Bronchial epithelial cell (primary cell): ENCODE results near the gene ZNF296. TPM values are rescaled to one million over a fixed set of nuclear protein-coding genes. Genes with fewer than 3 reads are reported as not detected.
A peak's percentile ranks its signal among the peaks of the same experiment; 100 is the strongest.

Experiments used
- DNase-seq: peaks from one replicate; pipeline ENCODE4 v3.0.0-alpha.2; 2010; ENCODE audit warnings: low read depth
- FAIRE-seq: peaks from 2 replicates; lab custom pipeline; 2011; peaks lifted over from hg19 to GRCh38; lab: Jason Lieb, UNC
- H3K27me3 ChIP-seq: 2 replicates; pipeline ENCODE4 v1.5.1; 2011; ENCODE audit warnings: low read length; ENCODE audit not compliant: control insufficient read depth, insufficient read depth
- H3K36me3 ChIP-seq: 2 replicates; pipeline ENCODE4 v1.5.1; 2011; ENCODE audit warnings: low read length; ENCODE audit not compliant: control insufficient read depth, insufficient read depth
- H3K4me3 ChIP-seq: 2 replicates; pipeline ENCODE4 v1.5.1; 2011; ENCODE audit warnings: mild to moderate bottlenecking, low read depth, low read length, control low read depth
- total RNA-seq: library from RNA; depleted of rRNA; stranded (reverse); fragments of >200 nt; gene quantifications from 2 replicates; pipeline ENCODE4 v1.2.1, GENCODE V29; 2014
- TF ChIP-seq, protein P1 (sequence below): IDR thresholded peaks from 2 replicates; pipeline ENCODE4 v1.5.1; 2011; ENCODE audit warnings: mild to moderate bottlenecking, moderate library complexity, low read length, control low read depth, inconsistent platforms; ENCODE audit not compliant: insufficient read depth, severe bottlenecking

The ZNF296 gene
- total RNA-seq = under 0.01 and 0.51 TPM in 2 replicates

DNA sequence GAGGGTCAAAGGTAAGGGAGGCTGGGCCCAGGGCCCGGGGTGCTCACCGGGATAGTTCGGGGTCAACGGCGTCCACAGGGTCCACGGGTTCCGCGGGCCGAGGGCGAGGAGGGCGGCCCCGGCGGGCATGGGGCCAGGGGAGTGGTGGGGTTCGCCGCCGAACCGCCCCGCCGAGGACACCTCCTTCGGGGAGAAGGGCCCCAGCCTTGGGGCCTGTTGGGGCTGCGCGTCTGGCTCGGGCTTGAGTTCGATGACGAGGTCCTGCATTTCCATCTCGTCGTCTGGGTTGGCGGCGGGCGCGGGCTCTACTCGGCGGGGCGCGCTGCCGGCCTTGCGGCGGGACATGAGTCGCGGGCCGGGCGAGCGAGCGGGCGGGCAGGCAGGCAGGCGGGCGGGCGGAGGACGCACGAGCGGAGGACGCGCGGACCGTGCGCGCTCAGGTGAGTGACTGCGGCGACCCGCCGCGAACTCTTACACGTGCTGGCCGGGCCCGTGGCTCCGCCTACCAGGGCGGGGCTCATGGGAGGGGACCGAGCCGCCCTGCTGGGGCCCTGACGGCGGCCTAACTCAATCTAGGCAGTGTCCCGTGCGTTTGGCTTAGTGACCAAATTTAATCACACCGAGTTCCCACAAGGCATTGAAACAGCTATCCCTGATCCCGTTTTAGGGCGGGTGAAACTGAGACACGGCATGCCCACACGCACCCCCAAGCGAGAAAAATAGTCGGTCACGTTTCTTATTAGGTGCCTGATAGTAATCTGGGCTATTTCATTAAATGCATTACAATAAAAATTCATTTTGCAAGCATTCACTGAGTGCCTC lies at the start of gene ZNF296:
Gene ZNF296 (minus strand): TSS at position 450 of the 822 bp plus-strand sequence. CDS start 105 bp downstream, at position 345.
- Histone ChIP-seq H3K36me3 (peaks cover 9% of the 10 kb centered on the region), H3K4me3 (peak within 1 kb of the TSS; percentile 84), H3K27me3 (no peaks in the 10 kb centered on the region)
- DNase-seq (peak; percentile 51), FAIRE-seq (no peak)
- TF ChIP-seq, protein P1, sequence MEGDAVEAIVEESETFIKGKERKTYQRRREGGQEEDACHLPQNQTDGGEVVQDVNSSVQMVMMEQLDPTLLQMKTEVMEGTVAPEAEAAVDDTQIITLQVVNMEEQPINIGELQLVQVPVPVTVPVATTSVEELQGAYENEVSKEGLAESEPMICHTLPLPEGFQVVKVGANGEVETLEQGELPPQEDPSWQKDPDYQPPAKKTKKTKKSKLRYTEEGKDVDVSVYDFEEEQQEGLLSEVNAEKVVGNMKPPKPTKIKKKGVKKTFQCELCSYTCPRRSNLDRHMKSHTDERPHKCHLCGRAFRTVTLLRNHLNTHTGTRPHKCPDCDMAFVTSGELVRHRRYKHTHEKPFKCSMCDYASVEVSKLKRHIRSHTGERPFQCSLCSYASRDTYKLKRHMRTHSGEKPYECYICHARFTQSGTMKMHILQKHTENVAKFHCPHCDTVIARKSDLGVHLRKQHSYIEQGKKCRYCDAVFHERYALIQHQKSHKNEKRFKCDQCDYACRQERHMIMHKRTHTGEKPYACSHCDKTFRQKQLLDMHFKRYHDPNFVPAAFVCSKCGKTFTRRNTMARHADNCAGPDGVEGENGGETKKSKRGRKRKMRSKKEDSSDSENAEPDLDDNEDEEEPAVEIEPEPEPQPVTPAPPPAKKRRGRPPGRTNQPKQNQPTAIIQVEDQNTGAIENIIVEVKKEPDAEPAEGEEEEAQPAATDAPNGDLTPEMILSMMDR = no peak

DNA sequence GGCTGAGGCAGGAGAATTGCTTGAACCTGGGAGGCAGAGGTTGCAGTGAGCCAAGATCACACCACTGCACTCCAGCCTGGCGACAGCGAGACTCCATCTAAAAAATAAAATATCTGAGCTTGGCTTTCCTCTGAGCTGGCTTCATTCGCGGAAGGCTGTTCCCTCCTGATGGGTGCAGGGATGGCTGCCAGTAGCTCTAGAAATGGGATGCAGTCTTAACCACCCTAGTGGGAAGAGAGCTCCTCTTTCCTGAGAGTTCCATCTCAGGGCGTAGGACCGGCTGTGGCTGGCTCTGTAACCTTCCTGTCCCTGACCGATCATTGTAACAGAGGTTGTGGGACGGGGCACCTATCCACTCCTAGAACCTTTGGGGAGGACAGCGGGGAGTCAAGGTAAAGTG lies 49.1 kb upstream of the ZNF296 start:
- no peak overlapping the region for H3K4me3 ChIP-seq
- TF ChIP-seq, protein P1 = no peak
- no peaks in the 10 kb centered on the region for H3K36me3 ChIP-seq
- DNase-seq = no peak
- no peak for FAIRE-seq
- H3K27me3 ChIP-seq = no peaks in the 10 kb centered on the region

DNA sequence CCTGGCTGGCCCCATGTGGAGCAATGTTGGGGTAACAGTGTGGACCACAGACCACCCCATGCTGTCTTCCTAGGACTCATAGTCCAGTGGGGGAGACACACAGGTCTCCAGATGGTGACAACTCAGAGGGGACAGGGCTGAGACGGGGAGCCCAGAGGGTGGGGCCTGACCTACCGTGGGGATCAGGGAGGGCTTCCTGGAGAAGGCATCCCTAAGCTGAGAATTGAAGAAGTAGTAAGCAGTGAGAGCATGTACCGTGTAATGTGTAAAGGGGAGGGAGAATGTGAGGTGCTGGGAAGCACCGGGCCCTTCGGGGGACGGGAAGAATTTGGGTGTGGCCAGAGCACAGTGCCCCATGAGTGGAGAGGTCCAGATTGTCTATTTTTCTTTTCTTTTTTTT lies 47.7 kb upstream of the ZNF296 start:
- H3K27me3 ChIP-seq = no peaks in the 10 kb centered on the region
- TF ChIP-seq, protein P1 = no peak
- H3K36me3 ChIP-seq = peaks cover 1% of the 10 kb centered on the region
- no peak for FAIRE-seq
- no peak for DNase-seq
- H3K4me3 ChIP-seq = no peak overlapping the region

DNA sequence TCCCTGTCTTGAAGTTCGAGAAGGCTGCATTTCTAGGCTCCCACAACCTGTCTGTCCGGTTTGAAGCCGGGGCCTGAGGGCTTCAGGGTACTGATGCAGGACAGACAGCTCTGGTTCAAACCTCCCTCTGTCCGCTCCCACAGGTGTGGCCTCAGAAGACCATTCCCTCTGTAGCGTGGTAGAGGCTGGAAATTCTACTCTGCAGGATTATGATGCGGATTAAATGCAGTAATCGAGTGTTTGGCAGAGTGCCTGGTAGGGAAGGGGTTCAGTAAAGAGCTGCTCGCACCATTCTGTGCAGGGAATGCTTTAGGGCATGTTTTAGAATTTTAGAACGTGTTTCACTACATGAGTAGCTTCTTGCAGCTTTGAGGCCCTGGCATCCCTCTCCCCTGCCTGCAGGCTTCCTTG lies 47.2 kb upstream of the ZNF296 start:
- Histone ChIP-seq H3K27me3 (no peaks in the 10 kb centered on the region), H3K4me3 (no peak overlapping the region), H3K36me3 (peaks cover 1% of the 10 kb centered on the region)
- TF ChIP-seq, protein P1 = no peak
- DNase-seq (peak; percentile 55), FAIRE-seq (no peak)

DNA sequence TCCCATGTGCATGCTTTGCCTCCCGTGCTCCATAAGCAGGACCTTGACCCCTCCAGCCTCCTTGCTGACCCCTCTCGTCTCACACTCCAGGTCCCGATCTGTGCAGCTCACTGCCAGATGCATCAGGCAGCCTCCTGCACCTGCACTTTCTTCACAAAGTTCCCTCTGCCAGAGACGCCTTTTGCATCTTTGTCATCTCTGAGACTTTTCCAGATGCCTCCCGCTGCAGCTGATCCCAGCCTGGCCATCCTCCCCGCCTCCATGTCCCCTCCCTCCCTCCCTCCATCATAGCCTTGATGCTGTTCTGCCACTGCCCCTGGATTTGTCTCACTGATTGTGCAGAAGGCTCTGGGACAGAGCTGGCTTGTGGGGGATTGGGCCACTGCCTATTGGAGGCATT lies 46.6 kb upstream of the ZNF296 start:
- no peak for DNase-seq
- H3K36me3 ChIP-seq = peaks cover 1% of the 10 kb centered on the region
- TF ChIP-seq, protein P1 = no peak
- H3K27me3 ChIP-seq = no peaks in the 10 kb centered on the region
- no peak for FAIRE-seq
- H3K4me3 ChIP-seq = no peak overlapping the region

DNA sequence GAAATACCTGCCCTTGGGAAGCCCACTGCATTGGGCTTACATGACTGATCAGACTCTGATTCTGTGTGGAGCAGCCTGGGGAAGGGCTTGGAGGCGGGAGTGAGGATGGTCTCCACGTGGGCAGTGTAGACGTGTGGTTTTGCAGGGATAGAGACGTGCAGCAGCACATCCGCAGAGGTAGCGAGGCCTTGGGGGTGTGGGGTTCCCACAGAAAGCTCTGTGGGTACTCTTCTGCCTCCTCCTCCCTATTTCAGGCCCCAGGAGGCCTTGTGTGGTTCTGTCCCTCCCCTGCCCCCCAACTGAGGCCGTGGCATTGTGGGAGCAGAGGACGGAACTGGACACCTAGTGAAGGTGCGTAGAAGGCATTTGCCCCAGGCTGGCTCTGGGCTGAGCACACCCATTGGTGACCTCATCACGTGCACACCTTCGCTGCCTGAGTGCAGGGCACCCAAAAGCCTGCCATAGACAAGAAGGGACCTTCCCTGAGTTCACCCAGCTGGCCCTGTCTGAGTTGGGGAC lies 45.6 kb upstream of the ZNF296 start:
- Histone ChIP-seq H3K4me3 (no peak overlapping the region), H3K27me3 (no peaks in the 10 kb centered on the region), H3K36me3 (peaks cover 1% of the 10 kb centered on the region)
- TF ChIP-seq, protein P1 = no peak
- DNase-seq (no peak), FAIRE-seq (no peak)
